Measurements from ENCODE around the gene DCLK2.
A peak's percentile ranks its signal among the peaks of the same experiment; 100 is the strongest.

The DCLK2 gene

DNA sequence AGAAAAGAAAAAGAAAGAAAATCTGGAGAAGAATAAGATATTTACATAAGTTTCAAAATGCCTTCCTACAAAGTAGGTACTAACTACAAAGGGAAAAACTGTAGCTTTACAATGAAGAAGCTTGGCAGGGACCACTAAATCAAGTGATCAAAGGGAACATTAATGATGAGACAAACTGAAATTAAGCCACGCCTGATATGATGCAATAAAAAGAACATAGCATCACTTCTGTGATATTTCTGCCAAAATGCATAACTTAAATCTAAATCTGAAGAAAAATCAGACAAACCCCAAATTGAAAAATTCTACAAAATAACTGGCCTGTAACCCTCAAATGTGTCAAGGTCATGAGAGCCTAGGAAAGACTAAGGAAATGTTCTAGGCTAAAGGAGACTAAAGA lies 8.9 kb upstream of the DCLK2 start:
- DNase-seq (ENCODE audit: low read depth in 3 of 3) = no peak

DNA sequence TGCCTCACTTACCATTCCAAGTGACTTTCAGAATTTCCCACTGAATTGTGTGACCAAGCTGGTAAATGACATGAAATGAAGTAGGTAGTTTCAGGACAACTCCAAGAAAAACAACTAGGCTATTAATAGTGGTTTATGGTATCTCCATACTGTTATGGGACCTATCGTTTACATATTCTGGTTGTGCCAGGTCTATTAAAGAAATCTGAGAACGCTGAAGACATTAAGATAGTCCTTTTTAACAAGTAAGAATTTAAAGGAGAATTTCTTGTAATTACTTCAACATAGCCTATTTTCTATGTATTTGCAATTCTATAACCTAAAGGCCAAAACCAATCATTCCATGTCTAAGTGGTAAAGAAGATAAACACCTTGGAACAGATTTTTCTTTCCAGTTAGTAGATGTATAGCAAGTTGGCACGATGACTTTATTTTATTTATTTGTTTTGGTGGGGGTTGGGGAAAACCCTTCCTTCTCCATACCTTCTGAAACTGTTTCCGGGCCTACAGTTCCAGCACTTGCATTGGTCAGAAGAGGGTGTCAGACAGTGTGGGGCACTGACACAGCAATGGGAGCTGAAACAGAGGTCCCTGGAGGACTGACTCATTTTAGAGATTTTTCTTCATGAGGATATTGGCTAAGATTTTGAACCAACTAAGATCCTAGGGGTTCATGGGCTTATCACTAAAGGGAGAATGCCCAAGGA lies 7.6 kb upstream of the DCLK2 start:
- DNase-seq (ENCODE audit: low read depth in 3 of 3) = no peak

DNA sequence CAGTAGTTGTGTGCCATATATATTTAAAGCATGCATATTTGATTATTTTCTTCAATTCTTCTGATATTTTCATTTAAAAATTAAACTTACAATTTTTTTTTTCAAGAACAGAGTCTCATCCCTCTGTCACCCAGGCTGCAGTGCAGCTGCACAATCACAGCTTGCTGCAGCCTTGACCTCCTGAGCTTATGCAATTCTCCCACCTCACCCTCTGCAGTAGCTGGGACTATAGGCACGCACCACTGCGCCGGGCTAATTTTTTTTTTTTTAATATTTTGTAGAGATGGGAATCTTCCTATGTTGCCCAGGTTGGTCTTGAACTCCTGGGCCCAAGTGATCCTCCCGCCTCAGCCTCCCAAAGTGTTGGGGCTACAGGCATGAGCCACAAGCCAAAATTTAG lies 5.8 kb upstream of the DCLK2 start:
- DNase-seq (ENCODE audit: low read depth in 3 of 3) = no peak

DNA sequence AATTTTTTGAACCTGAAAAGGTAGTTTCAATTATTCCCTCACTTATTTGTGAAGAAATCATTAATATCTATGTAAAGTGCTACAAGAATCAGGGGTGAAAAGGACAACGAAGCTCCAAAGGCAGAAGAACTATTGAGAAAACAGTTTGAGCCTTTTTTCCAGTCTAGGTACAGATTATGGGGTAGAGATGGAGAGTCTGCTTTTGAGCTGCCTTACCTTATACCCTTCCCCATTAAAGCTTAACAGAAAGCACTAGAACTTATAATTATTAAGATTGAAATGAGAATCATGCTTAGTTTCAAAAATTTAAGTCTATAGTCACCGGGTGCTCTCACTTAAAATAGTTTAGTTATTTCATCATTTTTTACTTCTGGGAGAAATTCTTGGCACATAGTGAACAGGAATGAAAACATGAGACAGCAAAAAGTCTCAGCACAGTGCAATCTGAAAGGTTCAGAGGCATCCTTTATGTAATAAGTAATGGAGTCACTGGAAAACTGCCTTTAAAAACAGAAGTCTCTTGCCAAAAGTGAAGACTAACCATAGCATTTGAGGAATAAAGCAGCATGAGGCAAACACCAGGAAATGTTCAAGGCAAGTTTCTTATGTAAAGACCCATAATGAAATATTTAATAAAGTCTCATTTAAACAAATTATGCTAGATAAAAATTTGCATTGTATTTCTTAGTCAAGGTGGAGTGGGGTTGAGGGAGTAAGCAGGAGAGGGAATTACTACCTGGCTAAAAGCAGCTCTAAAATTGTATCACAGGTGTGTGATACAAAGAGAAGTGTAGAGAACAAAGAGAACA lies 5.1 kb upstream of the DCLK2 start:
- DNase-seq (ENCODE audit: low read depth in 3 of 3) = no peak

DNA sequence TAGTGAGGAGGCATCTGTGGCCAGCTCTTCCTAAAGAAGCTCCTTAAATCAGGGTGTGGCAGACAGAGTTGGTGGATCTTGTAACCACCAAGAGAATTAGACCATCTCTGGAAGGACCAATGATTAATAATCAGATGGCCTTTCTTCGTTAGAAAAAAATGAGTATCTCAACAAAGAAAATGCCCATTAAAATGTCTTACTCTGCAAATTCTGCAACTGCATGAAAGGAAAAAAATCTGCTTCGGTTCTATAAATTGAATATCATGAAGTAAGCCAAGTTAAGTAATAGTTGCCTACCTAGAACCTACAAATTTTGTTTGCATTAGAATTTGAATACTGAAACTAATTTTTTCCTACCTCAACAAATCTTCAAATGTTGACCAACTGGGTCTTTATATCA lies 4.2 kb upstream of the DCLK2 start:
- no peak for DNase-seq (ENCODE audit: low read depth in 3 of 3)

DNA sequence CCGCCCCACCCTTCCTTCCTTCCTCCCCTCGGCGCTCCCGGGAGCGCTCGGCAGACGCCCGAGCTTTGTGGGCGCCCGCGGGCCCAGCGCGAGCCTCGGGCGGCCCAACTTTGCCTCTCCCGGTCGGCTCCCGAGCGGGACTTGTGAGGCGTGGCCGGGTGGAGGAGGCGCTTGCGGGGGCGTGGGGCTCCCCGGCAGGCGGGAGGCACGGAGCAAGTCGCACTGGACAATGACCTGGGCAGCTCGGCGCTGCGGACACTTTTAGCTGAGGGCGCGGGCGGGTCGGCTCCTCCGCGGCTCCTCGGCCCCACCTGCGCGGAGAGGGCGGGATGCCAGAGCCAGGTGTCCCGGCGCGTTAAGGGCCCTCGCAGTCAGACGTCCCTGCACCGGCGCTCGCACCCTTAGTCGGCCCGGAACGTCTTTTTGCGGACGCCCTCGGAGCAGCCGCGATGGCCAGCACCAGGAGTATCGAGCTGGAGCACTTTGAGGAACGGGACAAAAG lies 385 bp downstream of the DCLK2 start:
- no peak for DNase-seq (ENCODE audit: low read depth in 3 of 3)

DNA sequence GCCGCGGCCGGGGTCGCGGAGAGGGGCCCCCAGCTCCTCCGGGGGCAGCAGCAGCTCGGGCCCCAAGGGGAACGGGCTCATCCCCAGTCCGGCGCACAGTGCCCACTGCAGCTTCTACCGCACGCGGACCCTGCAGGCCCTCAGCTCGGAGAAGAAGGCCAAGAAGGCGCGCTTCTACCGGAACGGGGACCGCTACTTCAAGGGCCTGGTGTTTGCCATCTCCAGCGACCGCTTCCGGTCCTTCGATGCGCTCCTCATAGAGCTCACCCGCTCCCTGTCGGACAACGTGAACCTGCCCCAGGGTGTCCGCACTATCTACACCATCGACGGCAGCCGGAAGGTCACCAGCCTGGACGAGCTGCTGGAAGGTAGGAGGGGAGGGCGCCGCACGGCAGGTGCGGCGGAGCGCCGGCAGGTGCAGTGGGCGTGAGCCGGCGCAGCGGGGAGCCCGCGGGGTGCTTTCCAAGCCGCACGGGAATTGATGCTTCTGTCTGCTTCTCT lies 886 bp downstream of the DCLK2 start:
- peak in 1 of 3 experiments; percentile 17 for DNase-seq (ENCODE audit: low read depth in 3 of 3)

DNA sequence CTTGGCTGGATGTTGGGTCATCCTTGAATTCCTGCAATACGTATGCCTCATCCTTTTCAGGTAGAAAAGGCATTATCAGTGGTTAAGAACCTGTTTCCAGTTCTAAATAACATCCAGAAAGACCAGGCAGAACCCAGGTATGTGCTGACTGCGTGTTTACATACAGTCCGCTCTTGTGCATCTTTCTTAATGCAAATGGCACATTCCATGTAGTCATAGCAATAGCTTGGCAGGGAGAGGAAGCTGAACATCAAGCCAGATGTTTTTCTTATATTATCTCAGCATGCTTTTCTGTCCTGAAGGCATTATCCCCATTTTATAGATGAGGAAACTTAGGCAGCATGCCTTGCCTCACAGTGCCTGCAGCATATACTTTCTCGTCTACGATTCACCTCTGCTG lies 2.1 kb downstream of the DCLK2 start:
- no peak for DNase-seq (ENCODE audit: low read depth in 3 of 3)

DNA sequence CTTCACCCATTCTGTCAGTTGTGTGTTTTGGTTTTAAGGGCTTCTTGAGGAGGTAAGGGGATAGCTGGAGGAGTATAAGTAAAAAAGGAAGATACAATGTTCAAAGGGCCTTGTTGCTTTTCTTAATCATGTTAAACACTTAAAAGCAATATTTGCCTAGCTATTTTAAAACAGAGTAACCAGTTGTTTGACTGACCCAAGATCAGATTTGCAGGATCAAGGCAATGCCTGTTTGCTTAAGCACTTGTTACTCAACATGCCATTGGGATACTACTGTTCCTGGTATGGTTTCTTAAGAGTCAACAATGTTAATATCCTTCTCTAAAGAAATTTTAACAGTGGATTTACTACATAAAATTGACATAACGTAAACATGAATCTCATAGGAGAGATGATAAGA lies 2.6 kb downstream of the DCLK2 start:
- DNase-seq (ENCODE audit: low read depth in 3 of 3) = no peak

DNA sequence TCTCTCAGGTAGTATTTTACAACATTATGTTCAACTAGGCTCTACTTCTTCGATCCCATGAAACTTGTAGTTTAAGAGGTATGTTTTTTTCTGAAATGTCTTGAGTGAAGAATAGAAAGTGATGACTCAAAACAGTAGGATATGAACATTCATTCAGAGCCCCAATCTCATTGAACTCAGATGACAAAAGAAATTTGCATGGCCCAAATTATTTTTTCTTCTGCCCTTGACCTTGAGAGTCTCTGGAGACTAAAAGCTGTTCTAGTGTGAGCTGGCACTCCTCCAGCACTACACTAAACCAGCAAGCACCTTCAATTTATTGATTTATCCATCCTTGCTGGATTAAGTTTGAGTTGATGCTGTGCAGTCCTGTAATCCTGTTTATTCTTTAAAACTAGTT lies 4.0 kb downstream of the DCLK2 start:
- DNase-seq (ENCODE audit: low read depth in 3 of 3) = no peak

DNA sequence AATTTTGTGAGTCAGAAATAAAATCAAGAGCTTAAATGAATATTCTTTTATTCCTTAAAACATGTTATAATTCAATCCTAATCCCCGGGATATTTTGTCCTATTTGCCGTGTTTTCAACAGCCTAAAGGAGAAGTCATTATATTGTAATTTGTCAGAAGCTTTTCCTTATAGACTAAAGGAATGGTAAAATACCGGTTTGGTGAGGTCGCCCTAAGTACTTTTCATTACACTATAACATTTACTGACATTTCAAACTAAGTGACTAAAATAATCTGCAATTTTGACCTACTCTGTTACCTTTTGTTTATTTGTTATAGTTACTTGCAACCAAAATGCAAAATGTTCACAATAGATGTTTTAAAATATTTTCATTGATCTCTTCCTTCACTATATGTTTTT lies 8.8 kb downstream of the DCLK2 start:
- DNase-seq (ENCODE audit: low read depth in 3 of 3) = no peak

DNA sequence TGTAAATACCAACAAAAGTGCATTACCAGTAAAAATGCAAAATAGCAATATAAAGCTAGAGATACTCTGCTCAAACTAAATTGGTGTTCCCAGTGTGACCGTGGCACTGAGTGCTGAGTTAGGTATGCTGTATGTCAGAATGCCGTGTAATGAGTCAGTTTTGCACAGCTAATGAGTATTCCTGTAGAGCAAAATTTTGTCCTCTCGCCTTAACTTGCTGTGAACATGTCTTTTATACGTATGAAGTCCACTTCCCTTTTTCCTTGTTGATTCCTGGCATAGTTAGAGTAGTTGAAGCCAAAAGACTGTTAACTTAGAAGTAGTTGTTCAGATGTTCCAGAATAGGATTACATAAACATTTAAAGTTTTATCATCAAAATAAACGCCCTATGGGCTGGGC lies 11.5 kb downstream of the DCLK2 start:
- no peak for DNase-seq (ENCODE audit: low read depth in 3 of 3)

DNA sequence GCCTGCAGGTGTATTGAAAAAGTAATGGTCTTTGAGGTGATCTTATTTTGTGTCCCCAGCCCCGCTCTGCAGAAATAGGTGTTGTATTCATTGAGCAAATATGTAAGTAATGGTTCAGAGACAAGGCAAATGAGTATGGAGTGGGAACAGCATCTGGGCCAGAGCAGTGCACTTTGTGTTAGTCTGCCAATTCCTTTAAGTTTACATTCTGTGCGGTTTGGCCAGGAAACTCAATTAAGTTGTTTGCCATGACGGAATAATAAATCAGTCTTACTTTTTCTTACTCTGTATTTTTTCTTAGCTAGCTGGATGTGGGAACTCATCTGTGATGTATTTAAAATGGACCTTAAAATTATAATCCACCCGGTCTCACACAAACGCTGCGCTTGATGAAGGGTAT lies 12.6 kb downstream of the DCLK2 start:
- DNase-seq (ENCODE audit: low read depth in 3 of 3) = no peak

DNA sequence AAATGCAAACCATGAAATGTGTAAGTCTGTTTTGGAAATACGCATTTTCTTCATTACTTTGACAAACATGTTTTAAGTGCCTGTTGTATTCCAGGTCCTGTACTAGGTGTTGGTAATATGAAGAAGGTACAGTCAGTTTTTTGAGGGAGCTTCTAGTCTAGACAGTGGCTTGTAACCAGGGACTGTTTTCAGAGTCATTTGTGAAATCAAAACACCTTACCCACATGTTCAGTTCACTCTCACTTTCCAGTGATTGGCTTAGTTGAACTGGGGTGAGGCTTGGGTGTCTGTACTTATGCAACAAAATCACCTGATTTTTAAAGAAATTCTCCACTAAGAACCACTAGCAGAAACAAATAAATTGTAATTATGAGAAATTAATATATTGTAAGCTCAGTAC lies 16.4 kb downstream of the DCLK2 start:
- no peak for DNase-seq (ENCODE audit: low read depth in 3 of 3)

DNA sequence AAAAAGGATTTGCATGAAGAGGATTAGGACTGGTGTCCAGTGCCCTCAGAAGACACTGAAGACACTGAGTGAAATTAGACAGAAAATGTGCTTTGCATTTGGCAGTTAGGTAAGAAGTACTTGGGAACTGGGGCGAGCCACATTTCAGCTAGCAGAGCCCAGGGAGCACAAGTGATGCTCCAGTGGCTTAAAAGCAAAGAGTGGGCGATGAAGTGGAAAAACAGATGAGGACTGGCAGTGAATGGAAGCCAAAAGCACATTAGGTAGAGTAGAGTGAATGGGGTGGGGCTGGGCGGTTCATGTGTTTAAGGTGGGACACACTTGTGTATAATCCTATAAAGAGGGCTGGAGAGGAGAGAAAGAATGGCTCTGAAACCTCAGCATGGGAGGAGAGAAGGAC lies 18.4 kb downstream of the DCLK2 start:
- DNase-seq (ENCODE audit: low read depth in 3 of 3) = no peak

DNA sequence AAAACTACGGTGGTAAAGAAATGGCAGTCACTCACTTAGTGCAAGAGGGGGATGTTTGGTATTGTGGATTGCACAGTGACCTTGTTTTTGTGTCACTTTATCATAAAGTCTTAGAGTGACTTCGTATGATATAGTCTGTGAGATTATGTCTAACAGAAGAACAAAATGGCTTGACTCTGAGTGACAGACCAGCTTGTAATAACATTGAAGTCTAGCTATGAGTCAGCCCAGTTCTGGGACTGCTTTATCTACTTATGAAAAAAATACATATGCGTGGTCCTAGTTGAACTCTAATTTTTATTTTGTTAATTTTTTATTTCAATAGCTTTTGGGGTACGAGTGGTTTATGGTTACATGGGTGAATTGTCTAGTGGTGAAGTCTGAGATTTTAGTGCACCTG lies 20.0 kb downstream of the DCLK2 start:
- DNase-seq (ENCODE audit: low read depth in 3 of 3) = no peak

DNA sequence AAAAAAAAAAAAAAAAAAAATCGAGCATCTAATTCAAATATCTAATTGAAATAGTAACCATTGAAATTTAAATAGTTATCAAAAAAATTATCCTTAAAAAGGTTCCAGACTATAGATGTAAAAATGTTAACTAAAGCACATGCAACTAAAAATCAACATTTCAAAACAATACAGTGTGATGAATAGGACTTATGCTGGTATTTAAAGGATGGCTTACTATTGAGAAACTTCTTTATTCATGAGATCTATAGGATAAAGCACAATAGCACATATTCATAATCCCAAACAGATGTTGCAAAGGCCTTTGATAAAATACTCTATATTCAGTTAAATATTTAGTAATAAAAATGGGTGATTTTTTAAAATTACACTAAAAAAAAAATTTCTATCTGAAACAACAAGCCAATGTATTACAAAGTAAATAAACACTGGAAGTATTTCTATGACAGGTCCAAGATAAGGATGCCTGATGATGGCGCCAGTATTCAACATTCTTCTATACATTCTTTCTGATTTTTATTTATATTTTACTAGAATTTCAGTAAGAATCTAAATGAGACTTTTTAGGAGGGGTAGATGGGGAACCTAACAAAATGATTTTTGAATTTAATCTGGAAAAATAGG lies 26.3 kb downstream of the DCLK2 start:
- no peak for DNase-seq (ENCODE audit: low read depth in 3 of 3)

DNA sequence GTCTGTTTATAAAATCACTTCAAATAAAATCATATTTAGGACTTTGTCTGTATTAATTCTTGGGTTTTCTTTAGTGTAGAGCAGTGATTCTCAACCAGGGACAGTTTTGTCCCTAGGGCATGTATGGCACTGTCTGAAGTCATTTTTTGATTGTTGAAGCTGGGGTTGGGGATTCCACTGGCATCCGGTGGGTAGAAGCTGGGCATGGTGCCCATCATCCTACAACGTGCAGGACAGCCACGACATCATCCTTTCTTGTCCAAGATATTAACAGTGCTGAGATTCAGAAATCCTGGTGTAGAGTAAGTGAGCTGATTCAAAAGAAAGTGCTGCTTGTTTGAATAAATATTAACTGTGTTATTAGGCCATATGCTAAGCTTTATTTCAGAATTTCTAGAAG lies 28.6 kb downstream of the DCLK2 start:
- no peak for DNase-seq (ENCODE audit: low read depth in 3 of 3)

DNA sequence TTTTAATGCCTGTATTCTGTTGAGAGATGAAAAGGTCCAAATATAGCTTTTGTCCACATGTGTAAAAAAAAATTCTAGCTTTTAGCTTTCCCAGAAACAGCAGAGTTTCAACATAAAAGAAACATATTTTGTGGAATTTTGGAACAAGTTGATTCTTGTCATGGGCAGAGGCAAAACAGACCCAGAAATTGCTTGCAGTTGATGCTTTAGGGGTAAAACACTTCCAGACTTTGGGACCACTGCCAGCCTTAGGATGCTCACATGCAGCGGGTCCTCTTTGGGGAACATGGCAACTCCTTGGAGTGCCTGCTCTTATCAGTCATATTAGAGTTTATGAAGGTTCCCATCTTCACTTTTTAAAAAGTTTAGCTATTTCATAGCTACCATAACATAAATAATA lies 30.4 kb downstream of the DCLK2 start:
- DNase-seq (ENCODE audit: low read depth in 3 of 3) = no peak

DNA sequence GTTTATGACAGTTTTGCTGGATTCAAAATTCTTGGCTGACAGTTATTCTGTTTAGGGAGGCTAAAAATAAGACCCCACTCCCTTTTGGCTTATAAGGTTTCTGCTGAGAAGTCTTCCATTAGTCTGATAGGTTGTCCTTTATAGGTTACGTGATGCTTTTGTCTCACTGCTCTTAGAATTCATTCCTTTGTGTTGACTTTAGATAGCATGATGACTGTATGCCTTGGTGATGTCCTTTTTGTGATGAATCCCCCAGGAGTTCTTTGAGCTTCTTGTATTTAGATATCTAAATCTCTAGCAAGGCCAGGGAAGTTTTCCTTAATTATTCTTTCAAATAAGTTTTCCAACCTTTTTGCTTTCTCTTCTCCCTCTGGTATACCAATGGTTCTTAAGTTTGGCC lies 36.4 kb downstream of the DCLK2 start:
- DNase-seq (ENCODE audit: low read depth in 3 of 3) = no peak

DNA sequence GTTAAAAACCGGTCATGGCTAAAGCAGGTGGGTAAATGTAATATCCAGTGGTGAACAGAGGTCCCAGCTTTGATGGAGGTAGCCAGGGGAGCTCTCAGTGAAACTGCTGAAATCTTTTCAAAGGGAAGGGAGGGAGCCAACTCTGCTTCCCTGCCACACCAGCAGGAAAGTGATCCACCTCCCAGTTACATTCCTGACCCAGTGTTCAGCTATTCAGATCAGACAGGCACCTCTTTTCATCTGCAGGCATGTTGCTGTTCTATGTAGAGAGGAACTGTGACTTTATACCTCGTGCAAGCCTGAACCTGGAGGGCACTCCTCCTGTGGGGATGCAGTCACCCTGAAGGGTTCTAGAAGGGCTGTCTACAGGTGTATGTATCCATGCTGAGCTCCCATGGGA lies 37.6 kb downstream of the DCLK2 start:
- no peak for DNase-seq (ENCODE audit: low read depth in 3 of 3)

DNA sequence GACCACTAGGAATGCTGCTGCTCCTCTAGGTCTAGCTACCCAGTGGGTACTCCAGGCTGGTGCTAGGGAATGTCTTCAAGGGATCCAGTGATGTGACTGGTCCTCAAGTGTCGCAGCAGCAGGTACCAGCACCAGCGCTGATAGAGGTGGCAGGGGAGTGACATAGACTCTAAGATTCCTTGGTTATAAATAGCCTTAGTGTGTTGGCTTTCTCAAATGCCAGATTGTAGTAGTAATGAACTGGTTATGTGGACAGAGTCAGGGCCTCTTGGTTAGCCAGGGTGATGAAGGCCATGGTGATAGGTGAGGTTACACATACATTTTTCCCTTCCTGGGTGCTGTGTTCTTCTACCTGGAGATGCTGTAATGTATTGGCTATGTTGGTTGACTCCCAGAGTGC lies 38.3 kb downstream of the DCLK2 start:
- no peak for DNase-seq (ENCODE audit: low read depth in 3 of 3)

DNA sequence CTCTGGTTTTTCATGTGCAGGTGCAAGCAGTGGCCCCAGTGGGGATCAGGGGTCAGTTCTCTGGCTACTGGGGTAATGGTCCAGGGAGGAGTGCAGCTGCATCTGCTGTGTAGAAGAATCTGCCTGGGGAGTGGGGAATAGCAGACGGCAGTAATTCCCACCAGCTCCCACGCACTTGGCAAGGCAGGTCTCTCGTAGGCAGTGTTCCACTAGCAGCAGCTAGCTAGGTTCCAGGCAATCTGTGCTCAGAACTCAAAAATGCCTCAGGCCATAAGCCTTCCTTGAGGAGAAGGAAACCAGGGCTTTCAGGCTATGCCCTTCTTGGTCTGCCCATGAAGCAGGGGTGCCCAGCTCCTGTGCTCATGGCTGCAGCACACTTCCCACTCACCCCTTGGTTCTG lies 38.8 kb downstream of the DCLK2 start:
- no peak for DNase-seq (ENCODE audit: low read depth in 3 of 3)

Data from stimulated activated CD4-positive, alpha-beta T cell treated with anti-CD3 and anti-CD28 coated beads, TNF-alpha, amount 100 ng/mL, for 24 hours (primary cell).